Measurements from ENCODE around the gene ITPR1. TPM values are rescaled to one million over a fixed set of nuclear protein-coding genes. Genes with fewer than 3 reads are reported as not detected.

ITPR1 gene
- total RNA-seq, 4 donors from 2014 or later: 210 to 261 (median 232) TPM

- H3K36me3 ChIP-seq: no peaks in the 10 kb centered on the region
- intact Hi-C loops (cut with DNase I): no loop called here
- no peak overlapping the region for H3K27ac ChIP-seq
- no peaks in the 10 kb centered on the region for H3K9me3 ChIP-seq
- no peaks in the 10 kb centered on the region for H3K27me3 ChIP-seq
- WGBS, 2 donors: 90 to 93% methylated on average over 8 of the region's 8 CpGs
- H3K4me3 ChIP-seq (replicated peaks in 1 of 3): no peak overlapping the region
- H3K4me1 ChIP-seq: peaks cover 0 to 6% of the 10 kb centered on the region in 2 donors
- DNase-seq: no peak
- TF ChIP-seq POLR2A (IDR thresholded peaks at IDR 0.05) (no peak), CTCF (IDR thresholded peaks at IDR 0.05) (no peak)
Measured at GRCh38 chr3:4887177-4887576, 394.0 kb downstream of the ITPR1 start.

- WGBS, 2 donors: 85 to 89% methylated on average over 4 of the region's 4 CpGs
- Histone ChIP-seq H3K9me3 (no peaks in the 10 kb centered on the region), H3K27me3 (no peaks in the 10 kb centered on the region), H3K36me3 (no peaks in the 10 kb centered on the region), H3K4me1 (peaks cover 0 to 6% of the 10 kb centered on the region in 2 donors), H3K4me3 (replicated peaks in 1 of 3) (no peak overlapping the region), H3K27ac (no peak overlapping the region)
- TF ChIP-seq CTCF (IDR thresholded peaks at IDR 0.05) (no peak), POLR2A (IDR thresholded peaks at IDR 0.05) (no peak)
- intact Hi-C loops (cut with DNase I): no loop called here
- no peak for DNase-seq
Measured at GRCh38 chr3:4888913-4889846, 396.0 kb downstream of the ITPR1 start.

- no peak overlapping the region for H3K27ac ChIP-seq
- DNase-seq: no peak
- 73 to 82% methylated on average over 3 of the region's 3 CpGs for WGBS, 2 donors
Measured at GRCh38 chr3:4889896-4890295, 396.7 kb downstream of the ITPR1 start.

GRCh38 chr3:4894891-4895530 is 401.9 kb downstream of the ITPR1 start:
- Histone ChIP-seq H3K4me3 (replicated peaks in 1 of 3) (no peak overlapping the region), H3K9me3 (no peaks in the 10 kb centered on the region), H3K27ac (no peak overlapping the region), H3K27me3 (no peaks in the 10 kb centered on the region), H3K36me3 (no peaks in the 10 kb centered on the region), H3K4me1 (peaks cover 0 to 2% of the 10 kb centered on the region in 2 donors)
- no peak for DNase-seq
- intact Hi-C loops (cut with DNase I): no loop called here
- no peak for TF ChIP-seq CTCF (IDR thresholded peaks at IDR 0.05)
- TF ChIP-seq POLR2A (IDR thresholded peaks at IDR 0.05): no peak
- 84 to 90% methylated on average over 9 to 10 of the region's 10 CpGs for WGBS, 2 donors

More at GRCh38 chr3:4889896-4890295, 396.7 kb downstream of the ITPR1 start:
- Histone ChIP-seq H3K9me3 (no peaks in the 10 kb centered on the region), H3K4me3 (replicated peaks in 1 of 3) (no peak overlapping the region), H3K27me3 (no peaks in the 10 kb centered on the region), H3K36me3 (no peaks in the 10 kb centered on the region), H3K4me1 (peaks cover 0 to 6% of the 10 kb centered on the region in 2 donors)
- TF ChIP-seq CTCF (IDR thresholded peaks at IDR 0.05): no peak
- TF ChIP-seq POLR2A (IDR thresholded peaks at IDR 0.05): no peak
- intact Hi-C loops (cut with DNase I): no loop called here

GRCh38 chr3:4895838-4896237 is 402.7 kb downstream of the ITPR1 start:
- intact Hi-C loops (cut with DNase I): no loop called here
- H3K27me3 ChIP-seq: no peaks in the 10 kb centered on the region
- peaks cover 0 to 2% of the 10 kb centered on the region in 2 donors for H3K4me1 ChIP-seq
- no peak overlapping the region for H3K27ac ChIP-seq
- no peaks in the 10 kb centered on the region for H3K36me3 ChIP-seq
- DNase-seq: no peak
- WGBS, 2 donors: 70 to 85% methylated on average over 3 of the region's 3 CpGs
- H3K4me3 ChIP-seq (replicated peaks in 1 of 3): no peak overlapping the region
- H3K9me3 ChIP-seq: no peaks in the 10 kb centered on the region
- TF ChIP-seq POLR2A (IDR thresholded peaks at IDR 0.05): no peak

Other genes with a start within 250 kb of the ITPR1 start
- gene SETMAR, start 190.0 kb upstream of the ITPR1 start, total RNA-seq: 10 to 100 TPM; 33.4 to 36.7 (median 36.2) TPM
- gene SUMF1, start 26.1 kb upstream of the ITPR1 start, total RNA-seq: 10 to 100 TPM; 58.8 to 98.3 (median 74.5) TPM

All from thyroid gland (tissue), 4 donors.